Peyer's patch (tissue), 4 donors: ENCODE measurements around the gene RNF115.
"Not testable (repeated sequence)": the region's sequence is repeated elsewhere in the genome, so short reads cannot be mapped to it uniquely, and the experiment has no call there.

Experiments used
- POLR2A ChIP-seq, 2 donors: fragments of 450-650 bp; IDR thresholded peaks; one replicate each; pipeline ENCODE4 v1.5.1; 2017; ENCODE audit warnings: antibody characterized with exemption in 2 of 2, mild to moderate bottlenecking in 2 of 2, moderate library complexity in 2 of 2
- TF ChIP-seq, protein P1 (sequence below), 6 experiments: fragments of 450-650 bp in 4 of 6; fragments of 200-600 bp in 2 of 6; sonication (generic) in 1 of 6; IDR thresholded peaks; one replicate each; pipeline ENCODE4 v1.5.1; 2017 to 2019; ENCODE audit warnings: antibody characterized with exemption in 6 of 6, mild to moderate bottlenecking in 3 of 6, moderate library complexity in 1 of 6

DNA sequence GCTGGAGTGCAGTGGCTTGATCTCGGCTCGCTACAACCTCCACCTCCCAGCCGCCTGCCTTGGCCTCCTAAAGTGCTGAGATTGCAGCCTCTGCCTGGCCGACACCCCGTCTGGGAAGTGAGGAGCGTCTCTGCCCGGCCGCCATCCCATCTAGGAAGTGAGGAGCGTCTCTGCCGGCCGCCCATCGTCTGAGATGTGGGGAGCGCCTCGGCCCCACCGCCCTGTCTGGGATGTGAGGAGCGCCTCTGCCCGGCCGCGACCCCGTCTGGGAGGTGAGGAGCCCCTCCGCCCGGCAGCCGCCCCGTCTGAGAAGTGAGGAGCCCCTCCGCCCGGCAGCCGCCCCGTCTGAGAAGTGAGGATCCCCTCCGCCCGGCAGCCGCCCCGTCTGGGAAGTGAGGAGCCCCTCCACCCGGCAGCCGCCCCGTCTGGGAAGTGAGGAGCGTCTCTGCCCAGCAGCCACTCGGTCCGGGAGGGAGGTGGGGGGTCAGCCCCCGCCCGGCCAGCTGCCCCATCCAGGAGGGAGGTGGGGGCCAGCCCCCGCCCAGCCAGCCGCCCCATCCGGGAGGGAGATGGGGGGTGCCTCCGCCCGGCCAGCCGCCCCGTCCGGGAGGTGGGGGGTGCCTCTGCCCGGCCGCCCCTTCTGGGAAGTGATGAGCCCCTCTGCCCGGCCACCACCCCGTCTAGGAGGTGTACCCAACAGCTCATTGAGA lies 59.5 kb downstream of the RNF115 start:
- TF ChIP-seq, protein P1, sequence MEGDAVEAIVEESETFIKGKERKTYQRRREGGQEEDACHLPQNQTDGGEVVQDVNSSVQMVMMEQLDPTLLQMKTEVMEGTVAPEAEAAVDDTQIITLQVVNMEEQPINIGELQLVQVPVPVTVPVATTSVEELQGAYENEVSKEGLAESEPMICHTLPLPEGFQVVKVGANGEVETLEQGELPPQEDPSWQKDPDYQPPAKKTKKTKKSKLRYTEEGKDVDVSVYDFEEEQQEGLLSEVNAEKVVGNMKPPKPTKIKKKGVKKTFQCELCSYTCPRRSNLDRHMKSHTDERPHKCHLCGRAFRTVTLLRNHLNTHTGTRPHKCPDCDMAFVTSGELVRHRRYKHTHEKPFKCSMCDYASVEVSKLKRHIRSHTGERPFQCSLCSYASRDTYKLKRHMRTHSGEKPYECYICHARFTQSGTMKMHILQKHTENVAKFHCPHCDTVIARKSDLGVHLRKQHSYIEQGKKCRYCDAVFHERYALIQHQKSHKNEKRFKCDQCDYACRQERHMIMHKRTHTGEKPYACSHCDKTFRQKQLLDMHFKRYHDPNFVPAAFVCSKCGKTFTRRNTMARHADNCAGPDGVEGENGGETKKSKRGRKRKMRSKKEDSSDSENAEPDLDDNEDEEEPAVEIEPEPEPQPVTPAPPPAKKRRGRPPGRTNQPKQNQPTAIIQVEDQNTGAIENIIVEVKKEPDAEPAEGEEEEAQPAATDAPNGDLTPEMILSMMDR (IDR thresholded peaks at IDR 0.05) = not testable (repeated sequence)
- not testable (repeated sequence) for TF ChIP-seq POLR2A (IDR thresholded peaks at IDR 0.05)
